Ascending aorta (tissue), 2 donors: ENCODE data around the gene RABL2B. TPM values are rescaled to one million over a fixed set of nuclear protein-coding genes. Genes with fewer than 3 reads are reported as not detected.

Source experiments
- DNase-seq, 2 donors: peaks; one replicate each; pipeline ENCODE4 v3.0.0-alpha.2; 2019; ENCODE audit warnings: low spot score in 2 of 2
- H3K27ac ChIP-seq, 2 donors: fragments of 200-600 bp; sonication (generic); one replicate each; pipeline ENCODE4 v1.5.1; 2016 to 2017; ENCODE audit warnings: mild to moderate bottlenecking in 1 of 2
- H3K27me3 ChIP-seq: fragments of 200-600 bp; sonication (generic); one replicate; pipeline ENCODE4 v1.5.1; 2017
- H3K36me3 ChIP-seq, 2 donors: fragments of 200-600 bp; sonication (generic); one replicate each; pipeline ENCODE4 v1.5.1; 2016
- H3K4me1 ChIP-seq, 2 donors: fragments of 200-600 bp; sonication (generic); one replicate each; pipeline ENCODE4 v1.5.1; 2016 to 2017; ENCODE audit warnings: mild to moderate bottlenecking in 1 of 2
- H3K4me3 ChIP-seq, 2 donors: fragments of 200-600 bp; sonication (generic); one replicate each; pipeline ENCODE4 v1.5.1; 2016 to 2017; ENCODE audit warnings: mild to moderate bottlenecking in 1 of 2
- H3K9me3 ChIP-seq, 2 donors: fragments of 200-600 bp; sonication (generic); one replicate each; pipeline ENCODE4 v1.5.1; 2016
- CTCF ChIP-seq, 3 experiments: fragments of 200-600 bp in 2 of 3; fragments of 450-650 bp in 1 of 3; sonication (generic) in 2 of 3; IDR thresholded peaks; one replicate each; pipeline ENCODE4 v1.5.1; 2016 to 2019; ENCODE audit warnings: antibody characterized with exemption in 3 of 3, mild to moderate bottlenecking in 1 of 3, moderate library complexity in 1 of 3
- intact Hi-C: fragments of 100-400 bp; cut with DNase I; formaldehyde crosslinking; loops from one replicate; pipeline ENCODE4 v1.15.1; 2023
- total RNA-seq: library from RNA; depleted of rRNA; stranded (reverse); fragments of >200 nt; gene quantifications from one replicate; pipeline ENCODE4 v1.1.0, GENCODE V29; 2016

Gene RABL2B
- total RNA-seq, 1 donor from 2014 or later, result 6.2 TPM

- Histone ChIP-seq H3K4me3 (no peak overlapping the region), H3K36me3 (no peaks in the 10 kb centered on the region)
- intact Hi-C loops, result no loop called here
Observed at GRCh38 chr22:50720301-50721256, 62.9 kb downstream of the RABL2B start.

GRCh38 chr22:50719814-50720300 is 63.6 kb downstream of the RABL2B start:
- H3K9me3 ChIP-seq, result no peaks in the 10 kb centered on the region
- intact Hi-C loops, result no loop called here
- TF ChIP-seq CTCF (IDR thresholded peaks at IDR 0.05), result no peak
- H3K36me3 ChIP-seq, result no peaks in the 10 kb centered on the region
- no peak overlapping the region for H3K27ac ChIP-seq
- no peaks in the 10 kb centered on the region for H3K4me1 ChIP-seq
- DNase-seq, result no peak
- no peaks in the 10 kb centered on the region for H3K27me3 ChIP-seq
- no peak overlapping the region for H3K4me3 ChIP-seq

More at GRCh38 chr22:50720301-50721256, 62.9 kb downstream of the RABL2B start:
- H3K9me3 ChIP-seq, result no peaks in the 10 kb centered on the region
- no peaks in the 10 kb centered on the region for H3K4me1 ChIP-seq
- H3K27ac ChIP-seq, result no peak overlapping the region
- no peaks in the 10 kb centered on the region for H3K27me3 ChIP-seq
- DNase-seq, result no peak
- TF ChIP-seq CTCF (IDR thresholded peaks at IDR 0.05), result no peak

- H3K4me1 ChIP-seq, result no peaks in the 10 kb centered on the region
- H3K27me3 ChIP-seq, result no peaks in the 10 kb centered on the region
- H3K27ac ChIP-seq, result no peak overlapping the region
- H3K36me3 ChIP-seq, result no peaks in the 10 kb centered on the region
- TF ChIP-seq CTCF (IDR thresholded peaks at IDR 0.05), result no peak
- intact Hi-C loops, result no loop called here
- DNase-seq, result no peak
- no peaks in the 10 kb centered on the region for H3K9me3 ChIP-seq
- H3K4me3 ChIP-seq, result no peak overlapping the region
Observed at GRCh38 chr22:50718352-50718709, 65.1 kb downstream of the RABL2B start.

- no peaks in the 10 kb centered on the region for H3K4me1 ChIP-seq
- H3K9me3 ChIP-seq, result no peaks in the 10 kb centered on the region
- no peak for DNase-seq
- no peaks in the 10 kb centered on the region for H3K27me3 ChIP-seq
- no peak overlapping the region for H3K4me3 ChIP-seq
- intact Hi-C loops, result no loop called here
- H3K36me3 ChIP-seq, result no peaks in the 10 kb centered on the region
- H3K27ac ChIP-seq, result no peak overlapping the region
- no peak for TF ChIP-seq CTCF (IDR thresholded peaks at IDR 0.05)
Observed at GRCh38 chr22:50717709-50718351, 65.6 kb downstream of the RABL2B start.

Other genes with a start within 250 kb of the RABL2B start
- gene KLHDC7B, start 237.7 kb downstream of the RABL2B start, total RNA-seq, result not detected
- gene SYCE3, start 220.7 kb downstream of the RABL2B start, total RNA-seq, result not detected
- gene CPT1B, start 205.2 kb downstream of the RABL2B start, total RNA-seq, result 0.43 TPM
- gene CHKB, start 200.8 kb downstream of the RABL2B start, total RNA-seq, result 82.4 TPM
- not detected for gene MAPK8IP2, start 182.8 kb downstream of the RABL2B start, total RNA-seq
- 111 TPM for gene ARSA, start 155.5 kb downstream of the RABL2B start, total RNA-seq
- 128 TPM for gene SHANK3, start 110.8 kb downstream of the RABL2B start, total RNA-seq
- not detected for gene ACR, start 45.4 kb downstream of the RABL2B start, total RNA-seq